HG02759 (cell line): Measurements from ENCODE around the gene ANKRD9.
"Not testable (repeated sequence)": the region's sequence is repeated elsewhere in the genome, so short reads cannot be mapped to it uniquely, and the experiment has no call there.

ENCODE experiments used
- ATAC-seq: cut with Tn5 transposase; IDR thresholded peaks from one replicate; pipeline ENCODE4 v1.9.1; 2021; ENCODE audit warnings: mild to moderate bottlenecking, moderate library complexity; ENCODE audit not compliant: unreplicated experiment

Gene ANKRD9, protein sequence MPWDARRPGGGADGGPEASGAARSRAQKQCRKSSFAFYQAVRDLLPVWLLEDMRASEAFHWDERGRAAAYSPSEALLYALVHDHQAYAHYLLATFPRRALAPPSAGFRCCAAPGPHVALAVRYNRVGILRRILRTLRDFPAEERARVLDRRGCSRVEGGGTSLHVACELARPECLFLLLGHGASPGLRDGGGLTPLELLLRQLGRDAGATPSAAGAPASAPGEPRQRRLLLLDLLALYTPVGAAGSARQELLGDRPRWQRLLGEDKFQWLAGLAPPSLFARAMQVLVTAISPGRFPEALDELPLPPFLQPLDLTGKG

DNA sequence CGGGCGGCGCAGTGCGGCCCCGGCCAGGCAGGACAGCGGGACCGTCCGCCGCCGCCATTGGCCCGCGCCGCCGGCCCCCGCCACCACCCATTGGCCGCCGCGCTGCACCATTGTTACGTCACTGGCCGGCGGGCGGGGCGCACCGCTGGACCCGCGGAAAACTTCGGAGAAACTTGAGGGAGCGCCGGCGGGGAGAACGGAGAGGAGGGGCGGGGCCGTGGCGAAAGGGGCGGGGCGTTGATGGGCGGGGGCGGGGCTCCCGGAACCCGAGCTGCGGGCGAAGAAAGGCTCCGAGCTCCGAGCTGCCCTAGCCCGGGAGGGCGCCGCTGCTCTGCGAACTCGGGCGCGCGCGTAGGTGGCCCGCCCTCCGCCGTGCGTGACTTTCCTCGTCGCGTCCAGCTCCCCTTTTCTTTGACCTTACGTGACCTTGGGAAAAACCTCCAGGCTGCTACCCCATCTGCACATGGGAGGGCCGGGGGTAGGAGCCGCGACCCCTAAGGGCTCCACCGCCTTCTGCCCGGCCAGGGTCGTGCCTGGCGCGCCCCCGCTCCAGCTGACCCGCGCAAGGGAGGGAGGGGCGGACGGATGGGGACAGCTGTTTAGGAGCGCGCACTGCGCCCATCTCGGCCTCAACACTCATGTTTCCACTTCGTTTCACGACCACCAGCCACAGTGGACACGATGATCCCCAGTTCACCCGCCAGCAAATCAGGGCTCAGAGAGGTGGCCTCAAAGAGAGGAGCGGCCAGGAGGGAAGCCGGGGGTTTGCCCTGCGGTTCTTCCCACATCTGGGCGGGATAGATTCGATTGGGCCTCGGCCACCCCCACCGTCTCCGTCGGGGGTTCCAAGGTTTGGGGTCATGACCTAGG is at the start of gene ANKRD9:
ANKRD9 (minus strand) TSS at position 31 of the 870 bp plus-strand sequence. CDS start 1,887 bp downstream, outside the sequence.
- ATAC-seq: peak; percentile 89

DNA sequence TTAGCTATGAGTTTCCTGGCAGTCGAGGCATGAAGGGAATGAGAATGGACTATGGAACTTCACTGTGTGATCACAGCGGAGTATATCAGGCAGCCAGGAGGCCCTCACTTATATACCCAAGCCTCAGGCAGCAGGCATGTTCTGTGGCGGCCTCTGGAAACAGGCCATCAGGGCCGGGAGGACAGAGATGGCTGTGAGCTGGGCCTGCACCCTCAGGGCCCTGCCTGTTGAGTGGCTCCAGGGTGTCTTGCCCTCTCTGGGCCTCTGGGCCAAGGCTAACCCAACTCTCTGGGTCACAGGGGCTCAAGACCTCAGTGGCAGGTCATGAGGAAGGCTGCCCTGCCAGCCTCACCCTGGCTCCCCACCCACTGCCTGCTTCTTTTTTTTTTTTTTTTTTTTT is 49.0 kb upstream of the ANKRD9 start:
- no peak for ATAC-seq

DNA sequence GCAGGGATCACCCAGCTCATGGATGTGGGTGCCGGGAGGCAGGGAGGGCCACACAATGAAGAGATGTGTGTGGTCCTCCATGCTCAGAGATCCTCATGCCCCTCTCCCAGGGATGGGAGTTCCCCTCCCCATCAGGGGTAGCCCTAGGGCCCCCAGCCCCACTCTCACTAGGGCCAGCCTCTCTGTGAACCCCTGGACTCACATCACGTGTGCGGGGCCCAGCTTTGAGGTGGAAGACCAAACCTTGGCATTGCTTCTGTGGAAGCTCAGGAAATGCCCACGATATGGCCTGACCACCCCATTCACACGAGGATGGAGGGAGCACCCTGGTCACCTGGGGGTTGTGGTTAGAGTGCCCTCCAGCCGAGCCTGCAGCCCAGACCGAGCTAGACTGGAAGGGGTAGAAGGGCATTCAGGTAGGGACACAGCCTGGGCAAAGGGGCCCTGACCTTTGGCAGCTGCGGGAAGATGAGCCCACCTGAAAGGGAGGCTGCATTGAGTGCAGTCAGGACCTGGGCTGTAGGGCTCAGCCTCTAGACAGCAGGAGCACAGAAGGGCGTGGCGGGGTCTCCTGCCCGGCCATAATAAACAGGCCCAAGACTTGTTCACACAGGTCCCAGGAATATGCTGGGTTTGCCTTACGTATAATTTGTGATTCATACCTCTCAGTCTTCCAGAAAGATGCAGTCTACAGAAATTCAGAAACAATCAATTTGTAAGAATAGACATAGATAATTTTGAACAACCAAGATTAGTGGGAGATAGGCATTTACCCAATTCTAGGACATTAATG is 48.1 kb upstream of the ANKRD9 start:
- no peak for ATAC-seq

GRCh38 chr14:102556098-102556677 is 46.6 kb upstream of the ANKRD9 start:
- no peak for ATAC-seq

DNA sequence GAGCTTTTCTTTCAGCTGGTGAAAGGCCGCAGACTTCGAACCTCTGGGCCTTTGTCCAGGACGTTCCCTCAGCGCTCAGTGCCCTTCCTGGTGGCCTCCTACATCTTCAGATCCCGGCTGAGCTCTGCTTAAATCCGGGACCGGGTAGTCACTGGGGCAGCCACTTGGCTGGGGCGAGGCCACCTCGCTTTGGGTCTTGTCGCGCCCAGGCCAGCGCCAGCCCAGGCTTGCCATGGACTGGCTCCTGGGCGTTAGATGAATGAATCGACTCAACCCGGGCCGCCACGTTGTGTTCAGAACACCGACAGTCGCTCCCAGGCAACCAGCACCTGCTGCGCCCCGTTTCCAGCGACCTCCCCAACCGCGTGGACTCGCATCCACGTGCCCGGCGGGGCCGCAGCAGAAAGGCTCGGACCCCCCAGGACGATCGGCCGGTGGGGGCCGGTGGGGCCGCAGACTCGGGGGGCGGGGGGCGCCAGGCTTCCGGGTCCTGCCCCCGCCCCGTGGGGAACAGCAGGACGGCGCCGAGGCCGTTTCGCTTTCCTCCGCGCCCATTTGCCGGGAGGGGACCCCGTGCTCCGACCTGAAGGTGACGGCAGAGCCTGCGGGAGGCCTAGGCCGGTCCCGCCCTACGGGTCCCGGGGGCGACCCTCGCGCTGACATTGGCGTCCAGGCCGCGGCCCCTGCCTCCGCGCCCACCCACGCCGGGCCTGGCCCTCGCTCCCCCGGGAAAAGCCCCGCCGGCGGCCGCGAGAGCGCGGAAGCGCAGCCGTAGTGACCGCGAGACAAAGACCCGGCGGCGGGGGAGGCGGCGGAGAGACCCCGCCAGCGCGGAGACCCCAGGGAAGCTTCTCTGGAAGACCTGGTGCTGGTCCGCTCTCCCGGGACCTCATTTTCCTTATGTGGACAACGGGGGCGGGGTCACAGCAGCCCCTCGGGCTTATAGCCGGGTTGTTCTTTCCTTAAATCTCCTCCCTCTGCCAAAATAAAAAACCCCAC is 45.5 kb upstream of the ANKRD9 start:
- ATAC-seq: peak; percentile 50

DNA sequence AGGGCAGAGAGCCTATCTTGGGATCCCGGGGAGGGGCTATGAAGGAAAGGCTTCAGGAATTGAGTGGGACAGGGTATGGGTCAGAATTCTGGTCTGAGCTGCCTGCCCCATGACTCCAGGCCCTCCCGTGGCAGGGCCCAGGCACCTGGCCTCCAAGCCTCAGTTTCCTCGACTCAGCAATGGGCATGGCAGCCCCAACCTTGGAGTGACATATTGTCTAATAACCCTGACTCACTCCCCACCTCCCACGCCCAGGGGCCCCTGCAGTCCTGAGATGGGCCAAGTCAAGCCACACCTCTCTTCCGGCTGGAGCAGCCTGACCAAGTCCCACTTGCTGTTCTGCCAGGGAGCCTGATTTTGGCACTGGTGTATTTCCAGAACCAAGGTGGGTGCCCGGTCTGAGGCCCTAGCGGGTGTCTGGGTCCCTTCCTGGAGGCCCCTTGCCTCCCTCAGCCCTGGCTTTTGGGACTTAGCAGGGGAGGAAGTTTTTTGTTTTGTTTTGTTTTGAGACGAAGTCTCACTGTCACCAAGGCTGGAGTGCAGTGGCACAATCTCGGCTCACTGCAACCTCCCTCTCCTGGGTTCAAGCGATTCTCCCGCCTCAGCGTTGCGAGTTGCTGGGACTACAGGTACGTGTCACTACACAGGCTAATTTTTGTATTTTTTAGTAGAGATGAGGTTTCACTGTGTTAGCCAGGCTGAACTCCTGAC is 42.6 kb upstream of the ANKRD9 start:
- ATAC-seq: no peak

DNA sequence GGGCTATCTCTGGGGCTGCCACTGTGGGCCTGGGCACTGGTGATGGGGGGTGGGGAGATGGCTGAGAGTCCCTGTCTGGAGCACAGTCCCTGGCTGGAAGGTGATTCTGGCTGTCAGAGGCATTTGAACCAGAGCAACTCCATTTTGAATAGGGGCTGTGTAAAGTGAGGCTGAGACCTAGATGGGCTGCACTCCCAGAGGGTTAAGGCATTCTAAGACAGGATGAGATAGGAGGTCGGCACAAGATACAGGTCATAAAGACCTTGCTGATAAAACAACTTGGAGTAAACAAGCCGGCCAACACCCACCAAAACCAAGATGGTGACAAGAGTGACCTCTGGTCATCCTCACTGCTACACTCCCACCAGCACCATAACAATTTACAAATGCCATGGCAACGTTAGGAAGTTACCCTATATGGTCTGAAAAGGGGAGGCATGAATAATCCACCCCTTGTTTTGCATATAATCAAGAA is 41.4 kb upstream of the ANKRD9 start:
- not testable (repeated sequence) for ATAC-seq

DNA sequence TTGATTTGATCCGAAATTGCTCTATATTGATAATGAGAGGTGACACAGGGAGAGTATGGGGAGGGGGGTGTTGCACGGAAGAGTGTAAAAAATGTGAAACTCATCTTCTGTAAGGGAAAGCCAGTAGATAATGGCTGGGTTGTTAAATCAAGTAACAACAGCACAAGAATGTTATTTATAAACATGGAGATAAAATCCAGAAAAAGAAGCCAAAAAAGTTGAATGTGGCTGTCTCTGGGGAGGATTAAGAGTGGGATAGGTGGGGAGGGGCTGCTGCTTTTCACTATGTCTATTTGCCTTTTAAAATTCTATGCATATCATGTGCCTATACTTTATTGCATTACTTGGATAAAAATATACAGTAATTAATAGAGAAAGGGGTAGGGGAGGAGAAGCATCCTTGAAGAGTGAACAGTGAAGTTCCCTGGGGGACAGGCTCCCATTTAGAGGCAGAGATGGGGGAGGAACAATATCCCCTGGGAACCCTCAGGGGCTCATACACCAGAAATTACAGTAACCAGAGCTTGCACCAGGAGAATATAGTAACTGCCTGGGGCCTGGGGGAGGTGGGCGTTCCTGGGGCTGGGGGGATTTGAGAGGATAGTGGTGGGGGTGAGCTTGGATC is 39.2 kb upstream of the ANKRD9 start:
- no peak for ATAC-seq

DNA sequence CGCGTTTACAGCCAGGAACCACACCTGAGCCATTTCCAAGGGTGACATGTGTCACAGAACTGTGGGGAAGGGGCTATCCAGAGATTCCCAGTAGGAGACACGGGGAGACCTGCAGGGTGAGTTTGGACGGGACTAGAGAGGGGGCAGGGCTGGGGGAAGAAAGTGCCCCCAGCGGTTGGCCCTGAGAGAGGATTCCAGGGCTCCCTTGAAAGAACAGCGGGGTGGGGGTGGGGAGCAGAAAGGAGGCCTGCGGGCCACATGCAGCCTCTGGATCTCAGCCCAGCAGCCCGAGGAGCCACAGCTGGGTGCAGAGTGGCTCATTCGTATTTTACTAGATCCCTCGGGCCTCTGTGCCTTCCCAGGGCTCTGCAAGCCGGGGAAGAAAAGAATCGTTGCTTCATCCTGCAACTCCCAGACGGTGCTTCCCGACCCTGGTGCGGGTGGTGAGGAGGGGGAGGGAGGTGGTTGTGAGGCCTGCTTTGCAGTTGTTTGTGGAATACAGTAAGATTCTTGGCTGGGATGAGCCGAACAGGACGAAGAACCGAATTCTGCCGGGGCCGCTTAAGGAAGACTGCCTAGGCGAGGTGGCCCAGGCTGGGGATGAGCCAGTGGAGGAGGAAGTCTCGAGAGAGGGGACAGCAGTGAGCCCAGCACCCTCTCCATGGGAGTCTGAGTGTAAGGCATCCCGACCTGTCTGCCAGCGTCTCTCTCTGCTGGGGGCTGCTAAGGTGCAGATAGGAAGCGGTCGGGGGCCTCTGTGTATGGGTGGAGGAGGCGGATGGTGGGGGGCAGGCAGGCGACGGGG is 36.1 kb upstream of the ANKRD9 start:
- ATAC-seq: no peak

DNA sequence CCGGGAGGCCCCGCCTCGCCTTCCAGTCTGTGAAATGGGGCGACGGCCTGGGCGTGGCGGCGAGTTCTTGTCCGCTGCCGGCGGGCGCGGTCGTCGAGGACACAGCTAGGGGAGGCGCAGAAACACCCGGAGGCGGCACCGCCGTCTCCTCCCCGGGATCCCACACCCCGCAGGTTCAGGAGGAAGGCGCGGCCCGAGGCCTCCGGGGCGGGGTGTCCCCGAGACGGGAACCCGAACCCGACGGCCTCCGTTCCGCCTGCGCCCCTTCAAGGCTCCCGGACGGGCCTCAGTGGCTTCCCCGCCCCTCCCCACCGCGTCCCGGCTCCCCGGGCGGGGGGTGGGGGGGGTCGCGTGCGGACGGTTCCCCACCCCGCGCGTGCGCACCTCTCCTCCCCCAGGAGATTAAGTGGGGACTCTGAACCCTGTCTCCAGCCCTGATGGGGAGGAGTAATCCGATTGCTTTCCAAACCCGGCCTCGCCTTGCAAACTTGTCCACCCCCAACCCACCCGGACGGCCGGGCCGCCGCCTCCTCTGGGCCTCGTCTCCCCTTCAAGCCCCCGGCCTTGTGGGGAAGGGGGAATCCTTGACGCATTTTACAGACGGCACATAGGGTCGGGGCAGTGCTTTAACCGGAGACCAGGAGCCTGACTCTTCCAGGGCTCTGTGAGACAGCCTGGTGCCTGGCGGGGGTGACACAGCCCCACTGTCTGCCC is 35.3 kb upstream of the ANKRD9 start:
- no peak for ATAC-seq

- ATAC-seq: no peak
Measured at GRCh38 chr14:102544046-102544746, 34.6 kb upstream of the ANKRD9 start.

- ATAC-seq: no peak
Measured at GRCh38 chr14:102541771-102542170, 32.2 kb upstream of the ANKRD9 start.

DNA sequence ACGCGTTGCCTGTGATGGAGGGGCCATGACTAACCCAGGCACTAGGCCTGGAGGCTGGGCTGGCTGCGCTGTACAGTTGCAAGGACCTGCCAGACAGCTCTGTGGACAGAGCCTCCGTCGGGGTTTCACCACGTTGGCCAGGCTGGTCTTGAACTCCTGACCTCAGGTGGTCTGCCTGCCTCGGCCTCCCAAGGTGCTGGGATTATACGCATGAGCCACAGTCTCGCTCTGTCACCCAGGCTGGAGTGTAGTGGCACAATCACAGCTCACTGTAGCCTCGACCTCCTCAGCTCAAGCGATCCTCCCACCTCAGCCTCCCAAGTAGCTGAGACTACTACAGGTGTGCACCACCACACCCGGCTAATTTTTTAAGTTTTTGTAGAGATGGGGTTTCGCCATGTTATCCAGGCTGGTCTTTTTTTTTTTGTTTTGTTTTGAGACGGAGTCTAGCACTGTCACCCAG is 31.5 kb upstream of the ANKRD9 start:
- ATAC-seq: not testable (repeated sequence)

- no peak for ATAC-seq
Measured at GRCh38 chr14:102540315-102541028, 30.9 kb upstream of the ANKRD9 start.

DNA sequence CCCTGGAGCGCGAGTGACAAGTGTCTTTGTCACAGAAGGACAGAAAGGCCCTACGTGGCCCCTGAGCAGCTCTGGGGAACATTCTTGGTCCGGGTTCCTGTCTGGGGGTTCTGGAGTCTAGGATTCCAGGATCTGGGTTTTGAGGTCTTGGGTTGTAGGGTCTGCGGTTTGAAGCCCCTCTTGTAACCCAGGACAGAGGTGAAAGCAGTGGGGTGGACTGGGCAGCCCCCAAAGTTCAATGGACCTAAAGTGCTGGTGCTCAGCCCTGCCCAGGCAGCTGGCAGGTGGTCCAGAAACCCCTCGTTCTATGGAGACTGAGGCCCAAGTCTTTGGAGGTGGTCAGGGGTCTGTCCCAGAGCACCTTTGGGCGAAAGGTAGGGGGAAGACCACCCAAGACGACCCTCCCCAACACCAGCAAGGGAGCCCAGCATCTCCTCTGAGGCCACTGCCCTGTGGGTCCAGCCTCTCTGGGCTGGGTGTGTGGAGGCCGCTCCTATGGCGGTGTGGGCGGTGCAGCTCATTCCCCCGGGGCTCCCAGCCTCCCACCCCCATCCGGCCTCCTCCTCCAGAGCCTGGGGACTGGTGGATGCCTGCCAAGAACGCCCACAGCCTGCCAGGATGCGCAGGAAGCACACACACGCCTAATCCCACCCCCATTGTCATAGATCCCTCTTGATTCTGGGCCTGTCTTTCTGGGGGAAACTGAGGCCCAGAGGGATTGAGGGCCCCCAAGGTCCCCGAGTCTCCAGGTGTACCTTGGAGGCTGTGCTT is 30.2 kb upstream of the ANKRD9 start:
- ATAC-seq: no peak
